Peyer's patch (tissue), 4 donors: ENCODE results near the gene ZNF157. TPM values are rescaled to one million over a fixed set of nuclear protein-coding genes. Genes with fewer than 3 reads are reported as not detected.

Source experiments
- DNase-seq, 3 donors: peaks; one replicate each; pipeline ENCODE4 v3.0.0-alpha.2; 2017 to 2019
- H3K27ac ChIP-seq, 4 donors: fragments of 200-600 bp; sonication (generic); one replicate each; pipeline ENCODE4 v1.5.1; 2016 to 2019
- H3K27me3 ChIP-seq, 2 donors: fragments of 200-600 bp; sonication (generic); one replicate each; pipeline ENCODE4 v1.5.1; 2019
- H3K36me3 ChIP-seq, 3 donors: fragments of 200-600 bp; sonication (generic); one replicate each; pipeline ENCODE4 v1.5.1; 2016 to 2019
- H3K4me1 ChIP-seq, 4 donors: fragments of 200-600 bp; sonication (generic); one replicate each; pipeline ENCODE4 v1.5.1; 2016 to 2019
- H3K4me3 ChIP-seq, 4 donors: fragments of 200-600 bp; sonication (generic); 1 replicate in 3 of 4; 2 replicates in 1 of 4; pipeline ENCODE4 v1.5.1; 2016 to 2019; ENCODE audit warnings: mild to moderate bottlenecking in 1 of 4
- H3K9me3 ChIP-seq, 4 donors: fragments of 200-600 bp; sonication (generic); one replicate each; pipeline ENCODE4 v1.5.1; 2016 to 2019; ENCODE audit warnings: mild to moderate bottlenecking in 1 of 4
- CTCF ChIP-seq, 6 experiments: fragments of 450-650 bp in 4 of 6; fragments of 200-600 bp in 2 of 6; sonication (generic) in 1 of 6; IDR thresholded peaks; one replicate each; pipeline ENCODE4 v1.5.1; 2017 to 2019; ENCODE audit warnings: antibody characterized with exemption in 6 of 6, mild to moderate bottlenecking in 3 of 6, moderate library complexity in 1 of 6
- POLR2A ChIP-seq, 2 donors: fragments of 450-650 bp; IDR thresholded peaks; one replicate each; pipeline ENCODE4 v1.5.1; 2017; ENCODE audit warnings: antibody characterized with exemption in 2 of 2, mild to moderate bottlenecking in 2 of 2, moderate library complexity in 2 of 2
- total RNA-seq, 4 donors: library from RNA; depleted of rRNA; stranded (reverse); fragments of >200 nt; gene quantifications; one replicate each; pipeline ENCODE4 v1.1.0, GENCODE V29; 2016

The ZNF157 gene
- total RNA-seq, 4 donors from 2014 or later, result not detected

- no peaks in the 10 kb centered on the region for H3K27me3 ChIP-seq
- no peaks in the 10 kb centered on the region for H3K9me3 ChIP-seq
- H3K36me3 ChIP-seq, result no peaks in the 10 kb centered on the region
- no peak for DNase-seq
- no peak overlapping the region for H3K4me3 ChIP-seq
- no peaks in the 10 kb centered on the region for H3K4me1 ChIP-seq
- H3K27ac ChIP-seq, result no peak overlapping the region
- no peak for TF ChIP-seq POLR2A (IDR thresholded peaks at IDR 0.05)
These were observed 50.6 kb downstream of the ZNF157 start for GRCh38 chrX:47420962-47421361.

GRCh38 chrX:47422444-47422843 lies 52.1 kb downstream of the ZNF157 start:
- Histone ChIP-seq H3K27ac (no peak overlapping the region), H3K4me3 (no peak overlapping the region), H3K9me3 (no peaks in the 10 kb centered on the region), H3K4me1 (no peaks in the 10 kb centered on the region), H3K36me3 (no peaks in the 10 kb centered on the region), H3K27me3 (no peaks in the 10 kb centered on the region)
- no peak for DNase-seq
- TF ChIP-seq CTCF (IDR thresholded peaks at IDR 0.05), result no peak
- no peak for TF ChIP-seq POLR2A (IDR thresholded peaks at IDR 0.05)

GRCh38 chrX:47430925-47431324 lies 60.5 kb downstream of the ZNF157 start:
- Histone ChIP-seq H3K27ac (no peak overlapping the region), H3K4me3 (no peak overlapping the region), H3K9me3 (no peaks in the 10 kb centered on the region), H3K4me1 (no peaks in the 10 kb centered on the region), H3K36me3 (no peaks in the 10 kb centered on the region), H3K27me3 (no peaks in the 10 kb centered on the region)
- DNase-seq, result no peak
- TF ChIP-seq CTCF (IDR thresholded peaks at IDR 0.05) (no peak), POLR2A (IDR thresholded peaks at IDR 0.05) (no peak)

- H3K36me3 ChIP-seq, result peaks cover 0 to 35% (median 4%) of the 10 kb centered on the region in 3 donors
- H3K27ac ChIP-seq, result no peak overlapping the region
- no peak overlapping the region for H3K4me3 ChIP-seq
- no peaks in the 10 kb centered on the region for H3K27me3 ChIP-seq
- H3K4me1 ChIP-seq, result no peaks in the 10 kb centered on the region
- H3K9me3 ChIP-seq, result peaks cover 0 to 11% (median 0%) of the 10 kb centered on the region in 4 donors
- TF ChIP-seq CTCF (IDR thresholded peaks at IDR 0.05) (no peak), POLR2A (IDR thresholded peaks at IDR 0.05) (no peak)
- no peak for DNase-seq
These were observed 76.1 kb downstream of the ZNF157 start for GRCh38 chrX:47446431-47446830.

- no peak for TF ChIP-seq CTCF (IDR thresholded peaks at IDR 0.05)
- no peak for TF ChIP-seq POLR2A (IDR thresholded peaks at IDR 0.05)
- peaks cover 0 to 11% (median 0%) of the 10 kb centered on the region in 4 donors for H3K9me3 ChIP-seq
These were observed 76.6 kb downstream of the ZNF157 start for GRCh38 chrX:47446971-47447370.

GRCh38 chrX:47447607-47448006 lies 77.2 kb downstream of the ZNF157 start:
- H3K9me3 ChIP-seq, result peaks cover 0 to 11% (median 0%) of the 10 kb centered on the region in 4 donors
- H3K27me3 ChIP-seq, result no peaks in the 10 kb centered on the region
- no peak for DNase-seq

More at GRCh38 chrX:47446971-47447370, 76.6 kb downstream of the ZNF157 start:
- Histone ChIP-seq H3K27ac (no peak overlapping the region), H3K36me3 (peaks cover 0 to 40% (median 4%) of the 10 kb centered on the region in 3 donors), H3K4me1 (no peaks in the 10 kb centered on the region), H3K27me3 (no peaks in the 10 kb centered on the region), H3K4me3 (no peak overlapping the region)
- DNase-seq, result no peak

More at GRCh38 chrX:47447607-47448006, 77.2 kb downstream of the ZNF157 start:
- peaks cover 0 to 46% (median 4%) of the 10 kb centered on the region in 3 donors for H3K36me3 ChIP-seq
- H3K4me3 ChIP-seq, result no peak overlapping the region
- no peaks in the 10 kb centered on the region for H3K4me1 ChIP-seq
- TF ChIP-seq CTCF (IDR thresholded peaks at IDR 0.05) (no peak), POLR2A (IDR thresholded peaks at IDR 0.05) (no peak)
- H3K27ac ChIP-seq, result no peak overlapping the region
